SU-DHL-6 (cell line): Measurements from ENCODE around the gene ITSN2.

Source experiments
- H2AFZ ChIP-seq: fragments of 200-600 bp; sonication (generic); 2 replicates; pipeline ENCODE4 v1.6.1; 2014; ENCODE audit warnings: low read depth, mild to moderate bottlenecking, moderate library complexity, mixed read lengths, antibody characterized with exemption, low read length; ENCODE audit not compliant: severe bottlenecking
- H3F3A ChIP-seq: fragments of 200-600 bp; shearing (Covaris generic); 2 replicates; pipeline ENCODE4 v1.6.0; 2016; ENCODE audit warnings: antibody characterized with exemption, mild to moderate bottlenecking; ENCODE audit not compliant: insufficient read depth
- H3K27ac ChIP-seq: fragments of 200-600 bp; sonication (generic); 2 replicates; pipeline ENCODE4 v1.5.1; 2016; ENCODE audit warnings: low read depth, mild to moderate bottlenecking, low read length, moderate library complexity, mixed read lengths
- H3K27me3 ChIP-seq: fragments of 200-600 bp; sonication (generic), shearing (Covaris generic); 2 replicates; pipeline ENCODE4 v1.6.0; 2014; ENCODE audit warnings: mild to moderate bottlenecking, low read length
- H3K36me3 ChIP-seq: fragments of 200-600 bp; sonication (generic); 2 replicates; pipeline ENCODE4 v1.6.1; 2014; ENCODE audit warnings: mild to moderate bottlenecking, low read length, mixed read lengths
- H3K4me2 ChIP-seq: fragments of 300-600, 200-600 bp; shearing (Covaris generic), sonication (generic); 2 replicates; pipeline ENCODE4 v1.6.0; 2014; ENCODE audit warnings: low read length, low read depth, mild to moderate bottlenecking; ENCODE audit not compliant: poor library complexity, severe bottlenecking
- H3K4me3 ChIP-seq: fragments of 200-600 bp; sonication (generic); 2 replicates; pipeline ENCODE4 v1.5.1; 2014; ENCODE audit warnings: antibody characterized with exemption, low read length, mild to moderate bottlenecking, mixed read lengths; ENCODE audit not compliant: insufficient read depth, poor library complexity, severe bottlenecking
- H3K79me2 ChIP-seq: fragments of 200-600 bp; sonication (generic); 2 replicates; pipeline ENCODE4 v1.6.1; 2014; ENCODE audit warnings: mild to moderate bottlenecking, low read length, moderate library complexity; ENCODE audit not compliant: insufficient read depth
- H3K9ac ChIP-seq: fragments of 200-600 bp; sonication (generic); 2 replicates; pipeline ENCODE4 v1.7.0; 2014; ENCODE audit warnings: mild to moderate bottlenecking, low read length
- H3K9me2 ChIP-seq: fragments of 200-600 bp; sonication (generic); replicated peaks from 2 replicates; pipeline ENCODE4 v1.6.1; 2014; ENCODE audit warnings: low read length; ENCODE audit not compliant: insufficient read depth
- H3K9me3 ChIP-seq: fragments of 200-600 bp; sonication (generic); 2 replicates; pipeline ENCODE4 v1.6.1; 2014; ENCODE audit warnings: low read length, mixed read lengths; ENCODE audit not compliant: insufficient read depth
- H4K20me1 ChIP-seq: fragments of 200-600 bp; sonication (generic); 2 replicates; pipeline ENCODE4 v1.6.1; 2014; ENCODE audit warnings: low read depth, mild to moderate bottlenecking, antibody characterized with exemption, low read length, moderate library complexity, mixed read lengths
- CTCF ChIP-seq: fragments of 200-600 bp; sonication (generic); IDR thresholded peaks from one replicate; pipeline ENCODE4 v1.5.1; 2017; ENCODE audit warnings: antibody characterized with exemption, mild to moderate bottlenecking, low read length, moderate library complexity; ENCODE audit not compliant: insufficient read depth, poor library complexity, severe bottlenecking
- EZH2phosphoT487 ChIP-seq: fragments of 200-600 bp; sonication (generic), shearing (Covaris generic); conservative IDR thresholded peaks from 2 replicates; pipeline ENCODE4 v1.6.1; 2018; ENCODE audit warnings: mild to moderate bottlenecking, antibody characterized with exemption, low read length, moderate library complexity, mixed read lengths

The ITSN2 gene

GRCh38 chr2:24400207-24400907, 40.0 kb upstream of the ITSN2 start:
- no peaks in the 10 kb centered on the region for H3K9me3 ChIP-seq
- no peaks in the 10 kb centered on the region for H3K36me3 ChIP-seq
- H3K9me2 ChIP-seq, result no peaks in the 10 kb centered on the region
- H3K79me2 ChIP-seq, result no peaks in the 10 kb centered on the region
- H4K20me1 ChIP-seq, result no peaks in the 10 kb centered on the region
- no peak overlapping the region for H3K4me3 ChIP-seq
- H3K27me3 ChIP-seq, result no peaks in the 10 kb centered on the region
- no peak overlapping the region for H2AFZ ChIP-seq
- no peak overlapping the region for H3K27ac ChIP-seq
- no peaks in the 10 kb centered on the region for H3F3A ChIP-seq
- H3K4me2 ChIP-seq, result no peak overlapping the region
- H3K9ac ChIP-seq, result no peak overlapping the region
- TF ChIP-seq EZH2phosphoT487 (no peak), CTCF (no peak)

- no peaks in the 10 kb centered on the region for H3K27me3 ChIP-seq
- no peak for TF ChIP-seq EZH2phosphoT487
- no peak for TF ChIP-seq CTCF
- H3F3A ChIP-seq, result no peaks in the 10 kb centered on the region
- no peak overlapping the region for H3K4me3 ChIP-seq
- no peak overlapping the region for H3K9ac ChIP-seq
- H3K36me3 ChIP-seq, result no peaks in the 10 kb centered on the region
- no peak overlapping the region for H3K27ac ChIP-seq
- no peaks in the 10 kb centered on the region for H3K9me3 ChIP-seq
- no peak overlapping the region for H3K4me2 ChIP-seq
- H2AFZ ChIP-seq, result no peak overlapping the region
- no peaks in the 10 kb centered on the region for H3K79me2 ChIP-seq
- H4K20me1 ChIP-seq, result no peaks in the 10 kb centered on the region
- H3K9me2 ChIP-seq, result no peaks in the 10 kb centered on the region
Observed at GRCh38 chr2:24399434-24400206, 39.3 kb upstream of the ITSN2 start.

GRCh38 chr2:24394998-24395397, 34.7 kb upstream of the ITSN2 start:
- H3K79me2 ChIP-seq, result no peaks in the 10 kb centered on the region
- H3K27ac ChIP-seq, result no peak overlapping the region
- no peak overlapping the region for H3K4me2 ChIP-seq
- H3K9me2 ChIP-seq, result no peaks in the 10 kb centered on the region
- no peak for TF ChIP-seq CTCF
- no peak for TF ChIP-seq EZH2phosphoT487
- H3K4me3 ChIP-seq, result no peak overlapping the region
- no peak overlapping the region for H2AFZ ChIP-seq
- no peaks in the 10 kb centered on the region for H3K9me3 ChIP-seq
- no peaks in the 10 kb centered on the region for H3F3A ChIP-seq
- H3K27me3 ChIP-seq, result no peaks in the 10 kb centered on the region
- no peaks in the 10 kb centered on the region for H4K20me1 ChIP-seq
- H3K36me3 ChIP-seq, result no peaks in the 10 kb centered on the region
- no peak overlapping the region for H3K9ac ChIP-seq
